HL-60 (cell line): ENCODE data around the gene NUP210.

Experiments used
- GABPA ChIP-seq: IDR thresholded peaks from 2 replicates; pipeline ENCODE4 v1.6.1; 2012; ENCODE audit warnings: low read depth
- POLR2AphosphoS5 ChIP-seq: IDR thresholded peaks from 2 replicates; pipeline ENCODE4 v1.6.1; 2012; ENCODE audit warnings: low read depth
- TF ChIP-seq, protein P1 (sequence below): IDR thresholded peaks from one replicate; pipeline ENCODE4 v1.5.1; 2011; ENCODE audit warnings: low read length, control low read depth, inconsistent platforms; ENCODE audit not compliant: insufficient read depth
- TF ChIP-seq, protein P2 (sequence below): IDR thresholded peaks from 2 replicates; pipeline ENCODE4 v1.6.1; 2012; ENCODE audit warnings: low read depth; ENCODE audit not compliant: insufficient replicate concordance

DNA sequence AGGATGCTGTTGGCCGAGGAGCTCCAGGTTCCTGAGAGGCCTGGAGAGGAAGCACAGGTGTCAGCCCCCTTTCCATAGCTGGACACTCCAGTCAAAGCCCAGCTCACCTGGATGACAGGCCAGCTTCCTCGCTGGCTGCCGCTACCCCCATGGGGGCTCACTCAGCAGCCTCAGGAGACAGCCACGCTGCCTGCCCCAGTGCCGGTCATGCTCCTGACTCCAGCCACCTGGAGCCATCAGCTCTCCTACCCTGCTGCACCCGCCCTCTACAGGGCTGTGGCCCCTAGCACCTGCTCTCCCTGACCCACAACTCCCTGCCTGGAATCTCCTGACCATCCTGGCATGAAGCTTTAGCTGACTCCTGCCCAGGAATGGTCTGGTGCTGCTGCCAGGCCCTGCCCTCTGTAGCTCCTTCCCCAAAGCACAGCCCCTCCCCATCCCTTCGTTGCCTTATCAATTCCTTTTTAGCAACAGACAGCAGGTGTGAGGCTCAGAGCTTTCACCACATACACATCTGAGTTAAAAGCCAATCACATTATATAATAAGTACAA, 94.2 kb downstream of the NUP210 start:
- TF ChIP-seq, protein P1, sequence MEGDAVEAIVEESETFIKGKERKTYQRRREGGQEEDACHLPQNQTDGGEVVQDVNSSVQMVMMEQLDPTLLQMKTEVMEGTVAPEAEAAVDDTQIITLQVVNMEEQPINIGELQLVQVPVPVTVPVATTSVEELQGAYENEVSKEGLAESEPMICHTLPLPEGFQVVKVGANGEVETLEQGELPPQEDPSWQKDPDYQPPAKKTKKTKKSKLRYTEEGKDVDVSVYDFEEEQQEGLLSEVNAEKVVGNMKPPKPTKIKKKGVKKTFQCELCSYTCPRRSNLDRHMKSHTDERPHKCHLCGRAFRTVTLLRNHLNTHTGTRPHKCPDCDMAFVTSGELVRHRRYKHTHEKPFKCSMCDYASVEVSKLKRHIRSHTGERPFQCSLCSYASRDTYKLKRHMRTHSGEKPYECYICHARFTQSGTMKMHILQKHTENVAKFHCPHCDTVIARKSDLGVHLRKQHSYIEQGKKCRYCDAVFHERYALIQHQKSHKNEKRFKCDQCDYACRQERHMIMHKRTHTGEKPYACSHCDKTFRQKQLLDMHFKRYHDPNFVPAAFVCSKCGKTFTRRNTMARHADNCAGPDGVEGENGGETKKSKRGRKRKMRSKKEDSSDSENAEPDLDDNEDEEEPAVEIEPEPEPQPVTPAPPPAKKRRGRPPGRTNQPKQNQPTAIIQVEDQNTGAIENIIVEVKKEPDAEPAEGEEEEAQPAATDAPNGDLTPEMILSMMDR, result no peak
- TF ChIP-seq, protein P2, sequence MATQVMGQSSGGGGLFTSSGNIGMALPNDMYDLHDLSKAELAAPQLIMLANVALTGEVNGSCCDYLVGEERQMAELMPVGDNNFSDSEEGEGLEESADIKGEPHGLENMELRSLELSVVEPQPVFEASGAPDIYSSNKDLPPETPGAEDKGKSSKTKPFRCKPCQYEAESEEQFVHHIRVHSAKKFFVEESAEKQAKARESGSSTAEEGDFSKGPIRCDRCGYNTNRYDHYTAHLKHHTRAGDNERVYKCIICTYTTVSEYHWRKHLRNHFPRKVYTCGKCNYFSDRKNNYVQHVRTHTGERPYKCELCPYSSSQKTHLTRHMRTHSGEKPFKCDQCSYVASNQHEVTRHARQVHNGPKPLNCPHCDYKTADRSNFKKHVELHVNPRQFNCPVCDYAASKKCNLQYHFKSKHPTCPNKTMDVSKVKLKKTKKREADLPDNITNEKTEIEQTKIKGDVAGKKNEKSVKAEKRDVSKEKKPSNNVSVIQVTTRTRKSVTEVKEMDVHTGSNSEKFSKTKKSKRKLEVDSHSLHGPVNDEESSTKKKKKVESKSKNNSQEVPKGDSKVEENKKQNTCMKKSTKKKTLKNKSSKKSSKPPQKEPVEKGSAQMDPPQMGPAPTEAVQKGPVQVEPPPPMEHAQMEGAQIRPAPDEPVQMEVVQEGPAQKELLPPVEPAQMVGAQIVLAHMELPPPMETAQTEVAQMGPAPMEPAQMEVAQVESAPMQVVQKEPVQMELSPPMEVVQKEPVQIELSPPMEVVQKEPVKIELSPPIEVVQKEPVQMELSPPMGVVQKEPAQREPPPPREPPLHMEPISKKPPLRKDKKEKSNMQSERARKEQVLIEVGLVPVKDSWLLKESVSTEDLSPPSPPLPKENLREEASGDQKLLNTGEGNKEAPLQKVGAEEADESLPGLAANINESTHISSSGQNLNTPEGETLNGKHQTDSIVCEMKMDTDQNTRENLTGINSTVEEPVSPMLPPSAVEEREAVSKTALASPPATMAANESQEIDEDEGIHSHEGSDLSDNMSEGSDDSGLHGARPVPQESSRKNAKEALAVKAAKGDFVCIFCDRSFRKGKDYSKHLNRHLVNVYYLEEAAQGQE, result no peak
- TF ChIP-seq POLR2AphosphoS5 (no peak), GABPA (no peak)
